GM18502 (cell line): Measurements from ENCODE around the gene IFI6.
"Not testable (repeated sequence)": the region's sequence is repeated elsewhere in the genome, so short reads cannot be mapped to it uniquely, and the experiment has no call there.

ENCODE experiments used
- ATAC-seq: cut with Tn5 transposase; IDR thresholded peaks from one replicate; pipeline ENCODE4 v1.9.1; 2021; ENCODE audit warnings: mild to moderate bottlenecking; ENCODE audit not compliant: unreplicated experiment, poor library complexity

The IFI6 gene

DNA sequence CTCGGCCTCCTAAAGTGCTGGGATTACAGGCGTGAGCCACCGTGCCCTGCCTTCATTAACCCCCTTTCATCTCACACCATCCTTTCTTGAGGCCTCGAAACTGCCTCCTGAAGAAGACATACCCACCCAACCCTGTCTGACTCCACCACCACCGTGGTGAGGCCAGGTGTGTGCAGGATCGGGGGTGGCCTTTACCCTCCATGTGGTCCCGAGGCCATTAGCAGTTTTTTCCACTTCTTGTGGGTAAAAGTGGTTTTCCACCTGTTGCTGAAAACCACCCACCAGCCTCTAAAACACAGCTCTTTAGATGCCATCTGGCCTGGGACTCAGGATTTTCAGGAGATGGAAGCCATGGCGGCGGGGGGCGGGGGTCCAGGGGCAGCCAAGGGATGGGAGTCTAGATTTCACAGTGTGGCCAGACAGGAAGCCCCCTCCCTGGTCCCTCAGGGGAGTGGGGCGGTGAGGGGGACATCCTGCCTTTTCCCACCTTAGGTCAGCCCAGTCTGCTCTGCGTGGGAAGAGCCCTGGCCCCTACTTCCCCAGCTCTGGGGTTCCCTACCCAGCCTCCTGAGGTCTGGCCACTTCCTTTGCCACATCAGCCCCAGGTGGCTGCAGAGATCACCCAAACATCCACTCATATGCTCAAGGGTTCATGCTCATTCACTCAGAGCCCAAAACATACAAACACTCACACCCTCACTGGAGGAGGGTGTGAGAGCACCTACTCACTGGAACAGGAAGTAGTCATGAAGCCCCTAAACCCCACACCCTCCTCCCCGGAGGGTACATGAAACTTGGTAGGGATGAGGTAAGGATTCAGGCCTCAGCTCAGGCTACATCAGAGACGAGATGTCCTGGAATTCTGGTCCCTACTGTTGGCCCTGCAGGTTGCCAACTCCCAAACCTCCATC, 39.4 kb downstream of the IFI6 start:
- ATAC-seq = peak; percentile 40

DNA sequence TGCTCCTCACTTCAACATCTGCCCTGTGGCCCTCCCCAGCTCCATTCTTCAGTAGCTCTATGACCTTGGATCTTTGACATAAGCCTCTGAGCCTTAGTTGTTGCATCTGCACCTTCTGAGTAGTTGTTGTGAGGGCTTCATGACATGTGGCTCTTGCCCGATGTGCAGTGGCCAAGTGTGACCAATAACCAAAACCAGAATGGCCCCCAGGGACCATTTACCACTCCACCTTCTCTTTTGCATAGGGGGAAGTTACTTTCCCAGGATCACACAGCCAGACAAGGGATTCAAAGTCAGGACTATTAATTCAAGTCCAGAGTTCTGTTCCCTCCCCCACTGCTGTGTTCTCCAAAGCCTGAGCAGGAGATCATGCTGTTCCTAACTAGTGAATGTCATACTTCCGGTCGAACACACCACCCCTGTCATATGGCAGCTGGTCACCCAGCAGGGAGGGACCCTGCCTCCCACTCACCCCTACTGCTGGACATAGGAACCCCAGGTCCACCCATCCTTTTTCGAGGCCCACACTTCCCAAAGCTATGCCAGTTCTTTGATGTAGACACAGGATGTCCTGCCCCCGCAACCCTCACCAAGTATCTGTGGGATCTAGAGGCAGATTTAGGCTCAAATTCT, 41.0 kb downstream of the IFI6 start:
- no peak for ATAC-seq

DNA sequence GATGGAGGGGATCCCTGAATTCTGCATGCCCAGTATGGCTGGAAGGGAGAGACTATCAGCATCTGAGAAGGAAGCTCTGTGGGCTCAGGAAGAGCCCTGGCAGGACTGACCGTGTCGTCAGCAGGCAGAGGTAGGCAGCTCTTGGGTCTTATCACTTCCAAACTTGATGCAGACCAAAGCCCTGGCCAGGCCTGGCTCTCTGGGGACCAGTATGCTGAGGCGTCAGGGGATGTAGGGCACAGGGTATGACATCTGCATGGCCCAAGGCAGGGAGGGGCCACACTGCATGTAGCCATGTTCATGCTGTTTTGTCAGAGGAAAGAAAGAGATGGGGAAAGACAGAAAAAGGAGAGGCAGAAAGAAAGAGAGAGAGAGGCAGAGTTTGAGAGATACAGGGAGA, 43.3 kb downstream of the IFI6 start:
- ATAC-seq = no peak

DNA sequence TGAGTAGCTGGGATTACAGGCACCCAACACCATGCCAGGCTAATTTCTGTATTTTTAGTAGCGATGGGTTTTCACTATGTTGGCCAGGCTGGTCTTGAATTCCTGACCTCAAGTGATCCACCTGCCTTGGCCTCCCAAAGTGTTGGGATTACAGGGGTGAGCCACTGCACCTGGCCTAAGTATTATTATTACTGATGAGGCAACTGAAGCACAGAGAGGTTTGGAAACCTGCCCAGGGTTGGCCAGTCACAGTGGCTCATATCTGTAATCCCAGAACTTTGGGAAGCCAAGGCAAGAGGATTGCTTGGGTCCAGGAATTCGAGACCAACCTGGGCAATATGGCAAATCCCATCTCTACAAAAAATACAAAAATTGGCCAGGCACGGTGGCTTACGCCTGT, 44.3 kb downstream of the IFI6 start:
- ATAC-seq = not testable (repeated sequence)

DNA sequence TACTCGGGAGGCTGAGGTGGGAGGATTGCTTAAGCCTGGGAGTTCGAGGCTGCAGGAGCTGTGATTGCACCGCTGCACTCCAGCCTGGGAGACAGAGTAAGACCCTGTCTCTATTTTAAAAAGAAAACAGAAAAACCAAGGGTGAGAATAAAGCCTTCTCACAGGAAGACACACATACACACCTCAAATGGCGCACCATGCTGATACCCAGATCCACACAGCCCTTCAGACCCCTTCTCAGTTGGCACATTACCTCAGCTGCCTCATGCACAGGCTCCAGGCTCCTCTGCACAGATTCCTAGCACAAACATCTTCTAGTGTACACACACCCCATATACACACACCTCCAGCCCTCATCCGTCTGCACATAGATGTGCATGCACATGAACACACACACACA, 44.9 kb downstream of the IFI6 start:
- ATAC-seq = no peak

DNA sequence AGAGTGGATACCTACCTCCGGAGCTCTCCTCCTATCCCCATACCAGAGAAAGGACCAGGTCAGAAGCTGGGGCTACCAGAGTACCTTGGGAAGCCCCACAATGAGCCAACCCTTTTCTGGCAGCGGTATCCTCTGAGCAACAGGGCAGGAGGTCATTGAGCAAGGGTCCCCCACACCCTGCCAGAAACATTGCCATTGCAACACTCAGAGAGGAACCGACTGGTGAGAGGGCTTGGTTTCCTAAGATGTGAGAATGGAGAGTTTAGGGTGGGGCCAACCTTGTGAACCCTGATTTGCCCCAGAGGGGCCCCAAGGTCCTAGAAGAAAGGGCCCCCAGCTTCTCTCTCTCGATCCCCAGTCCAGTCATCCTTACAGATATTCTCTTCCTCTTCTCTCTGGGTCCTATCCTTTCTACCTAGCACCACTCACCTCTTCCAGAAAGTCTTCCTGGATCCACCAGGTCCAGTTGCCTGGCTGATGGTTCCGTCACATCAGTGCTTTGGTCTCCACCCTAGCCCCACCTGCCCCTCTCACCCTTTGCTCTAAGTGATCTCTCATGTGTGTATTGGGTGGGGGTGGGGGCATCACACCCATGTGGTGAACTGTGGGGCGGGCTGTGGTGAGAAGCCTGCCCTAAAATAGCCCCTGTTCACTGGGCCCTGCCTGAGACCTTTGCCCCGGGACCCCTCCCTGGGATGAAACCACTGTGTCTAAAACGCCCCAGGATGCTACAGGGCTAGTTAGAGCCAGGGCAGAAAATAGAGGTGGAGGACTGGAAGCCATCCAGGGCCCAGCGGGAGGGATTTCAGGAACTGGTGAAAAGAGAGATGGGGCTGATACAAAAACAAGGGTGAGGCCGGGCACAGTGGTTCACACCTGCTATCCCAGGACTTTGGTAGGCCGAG, 45.7 kb downstream of the IFI6 start:
- no peak for ATAC-seq

DNA sequence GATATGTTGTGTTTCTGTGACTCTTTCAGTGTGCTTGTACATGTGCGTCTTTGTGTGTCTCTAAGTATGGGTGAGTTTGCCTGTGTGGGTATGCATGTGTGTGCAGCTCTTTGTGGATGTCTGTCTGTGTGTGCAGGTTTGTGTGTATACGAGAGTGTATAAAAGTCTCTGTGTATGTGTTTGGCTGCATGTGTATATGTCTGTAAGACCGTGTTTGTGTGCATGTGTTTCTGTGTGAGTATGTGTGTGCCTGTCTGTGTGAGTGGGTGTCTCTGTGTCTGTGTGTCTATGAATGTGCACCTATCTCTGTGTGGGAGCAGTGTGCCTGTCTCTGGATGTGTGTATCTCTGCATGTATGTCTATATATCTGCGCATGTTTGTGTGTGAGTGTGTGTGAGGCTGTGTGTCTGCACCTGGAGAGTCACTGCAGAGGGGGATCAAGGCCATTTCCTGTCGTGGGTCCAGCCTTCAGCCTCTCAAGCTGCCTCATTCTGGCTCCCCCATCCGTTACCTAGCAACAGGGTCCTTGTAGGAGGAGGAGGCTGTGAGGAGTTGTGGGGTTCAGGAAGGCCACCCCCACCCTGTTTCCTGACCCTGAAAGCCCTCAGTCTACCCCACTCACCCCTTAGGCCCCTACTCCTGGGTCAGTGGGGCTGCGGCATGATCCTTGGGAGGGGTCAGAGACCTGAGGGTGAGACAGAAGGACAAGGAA, 47.4 kb downstream of the IFI6 start:
- ATAC-seq = peak; percentile 23

DNA sequence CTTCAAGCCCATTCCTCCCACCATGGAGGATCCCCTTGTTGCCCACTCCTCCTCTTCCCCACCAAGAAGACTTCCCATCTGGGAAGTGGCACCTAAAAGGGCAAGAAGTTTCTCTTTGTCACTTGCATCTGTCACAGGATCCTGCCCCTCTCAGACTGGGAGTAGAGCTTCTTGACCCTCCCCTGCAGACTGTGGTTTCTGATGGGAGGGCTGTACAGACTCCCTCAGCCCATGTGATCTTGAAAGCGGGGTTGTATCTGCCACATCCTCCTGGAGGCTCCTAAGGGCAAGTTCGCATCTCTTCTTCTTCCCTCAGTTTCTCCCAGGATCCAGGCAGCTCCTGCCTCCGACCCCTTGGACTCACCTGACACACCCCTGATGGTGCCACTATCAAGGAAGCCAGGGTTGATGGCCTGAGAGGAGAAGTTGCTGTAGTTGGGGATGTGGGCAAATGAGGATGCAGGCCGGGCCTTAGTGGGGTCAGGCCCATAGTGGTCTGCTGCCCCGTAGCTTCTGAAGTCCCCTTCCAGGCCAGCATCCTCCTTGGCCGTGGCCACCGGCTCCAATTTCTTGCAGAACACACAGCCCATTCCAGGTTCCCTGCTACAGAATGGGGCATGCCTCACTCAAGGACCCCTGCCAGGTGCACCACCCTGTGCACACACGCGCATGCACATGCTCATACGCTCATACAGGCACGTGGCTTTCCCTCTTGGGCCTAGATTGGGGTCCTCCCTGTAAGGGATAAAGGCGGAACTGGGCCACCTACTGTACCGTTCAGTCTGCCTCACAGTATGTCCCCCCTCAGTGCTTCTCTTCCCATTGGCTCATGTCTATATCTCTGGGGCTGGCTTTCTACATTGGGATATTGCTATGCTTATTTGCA, 48.4 kb downstream of the IFI6 start:
- ATAC-seq = no peak

DNA sequence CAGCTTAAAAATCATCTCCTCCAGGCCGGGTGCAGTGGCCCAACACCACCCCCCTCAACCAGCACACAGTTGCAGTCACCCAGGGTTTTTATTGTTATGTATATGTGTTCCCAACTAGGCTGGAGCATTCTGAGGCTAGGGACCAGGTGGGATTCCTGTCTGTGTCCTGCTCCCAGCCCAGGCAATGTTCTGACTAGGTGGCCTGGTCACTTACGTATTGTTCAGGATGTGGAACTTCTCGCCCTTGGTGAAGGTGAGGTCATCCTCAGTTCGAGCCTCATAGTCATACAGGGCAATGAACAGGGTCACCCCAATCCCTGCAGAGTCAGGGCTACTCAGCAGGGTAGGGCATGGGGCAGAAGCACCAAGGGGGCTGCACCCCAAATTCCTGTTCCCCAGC, 49.2 kb downstream of the IFI6 start:
- no peak for ATAC-seq

DNA sequence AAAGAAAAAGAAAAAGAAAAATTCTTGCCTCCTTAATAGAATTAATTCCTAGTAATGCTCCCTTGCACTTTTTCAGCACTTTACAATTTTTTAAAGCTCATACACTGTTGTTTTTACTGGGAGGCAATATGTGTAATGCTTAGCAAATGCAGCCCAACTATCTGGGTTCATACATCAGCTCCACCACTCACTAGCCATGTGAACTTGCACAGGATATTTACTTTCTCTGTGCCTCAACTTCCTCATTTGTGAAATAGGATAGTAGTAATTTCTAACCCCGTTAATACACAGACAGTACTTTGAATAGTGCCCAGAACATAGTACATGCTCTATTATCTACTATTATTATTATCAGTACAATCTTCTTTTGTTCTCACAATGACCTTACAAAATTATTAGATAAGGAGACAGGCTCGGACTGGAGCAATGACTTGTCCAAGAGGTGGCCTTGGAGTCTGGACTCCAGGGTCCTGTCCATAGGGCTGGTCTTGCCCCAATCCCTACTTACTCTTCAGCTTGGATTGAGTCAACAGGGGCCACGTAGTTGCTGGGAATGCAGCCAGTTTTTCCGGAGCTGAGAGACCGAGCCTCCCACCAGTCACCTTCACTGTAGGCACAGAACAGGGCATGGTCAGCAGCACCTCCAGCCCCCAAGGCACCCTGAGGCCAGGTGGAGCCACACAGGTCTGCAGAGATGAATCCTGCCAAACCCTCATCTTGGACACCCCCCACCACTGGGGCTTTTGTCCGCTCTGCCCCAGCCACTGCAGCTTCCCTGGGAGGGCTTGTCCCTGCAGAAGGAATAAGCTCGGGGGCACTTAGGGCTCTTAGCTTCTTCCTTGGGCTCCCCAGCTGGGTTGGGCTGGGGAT, 50.7 kb downstream of the IFI6 start:
- ATAC-seq = no peak

DNA sequence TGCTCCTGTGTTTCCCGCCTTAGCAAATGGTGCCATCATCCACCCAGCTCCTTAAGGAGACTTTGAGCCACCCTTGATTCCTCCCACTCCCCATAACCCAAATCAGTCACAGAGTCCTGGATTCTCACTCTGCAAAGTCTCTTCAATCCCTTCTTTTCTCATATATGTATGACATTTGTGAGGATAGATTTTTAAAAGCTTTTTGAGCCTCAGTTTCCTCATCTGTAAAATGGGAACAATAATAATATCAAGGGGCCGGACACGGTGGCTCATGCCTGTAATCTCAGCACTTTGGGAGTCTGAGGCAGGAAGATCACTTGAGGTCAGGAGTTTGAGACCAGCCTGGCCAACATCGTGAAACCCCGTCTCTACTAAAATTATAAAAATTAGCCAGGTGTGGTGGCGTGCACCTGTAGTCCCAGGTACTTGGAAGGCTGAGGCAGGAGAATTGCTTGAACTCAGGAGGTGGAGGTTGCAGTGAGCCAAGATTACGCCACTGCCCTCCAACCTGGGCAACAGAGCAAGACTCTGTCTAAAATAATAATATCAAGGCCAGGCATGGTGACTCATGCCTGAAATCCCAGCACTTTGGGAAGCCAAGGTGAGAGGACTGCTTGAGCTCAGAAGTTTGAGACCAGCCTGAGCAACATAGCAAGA, 52.1 kb downstream of the IFI6 start:
- not testable (repeated sequence) for ATAC-seq

DNA sequence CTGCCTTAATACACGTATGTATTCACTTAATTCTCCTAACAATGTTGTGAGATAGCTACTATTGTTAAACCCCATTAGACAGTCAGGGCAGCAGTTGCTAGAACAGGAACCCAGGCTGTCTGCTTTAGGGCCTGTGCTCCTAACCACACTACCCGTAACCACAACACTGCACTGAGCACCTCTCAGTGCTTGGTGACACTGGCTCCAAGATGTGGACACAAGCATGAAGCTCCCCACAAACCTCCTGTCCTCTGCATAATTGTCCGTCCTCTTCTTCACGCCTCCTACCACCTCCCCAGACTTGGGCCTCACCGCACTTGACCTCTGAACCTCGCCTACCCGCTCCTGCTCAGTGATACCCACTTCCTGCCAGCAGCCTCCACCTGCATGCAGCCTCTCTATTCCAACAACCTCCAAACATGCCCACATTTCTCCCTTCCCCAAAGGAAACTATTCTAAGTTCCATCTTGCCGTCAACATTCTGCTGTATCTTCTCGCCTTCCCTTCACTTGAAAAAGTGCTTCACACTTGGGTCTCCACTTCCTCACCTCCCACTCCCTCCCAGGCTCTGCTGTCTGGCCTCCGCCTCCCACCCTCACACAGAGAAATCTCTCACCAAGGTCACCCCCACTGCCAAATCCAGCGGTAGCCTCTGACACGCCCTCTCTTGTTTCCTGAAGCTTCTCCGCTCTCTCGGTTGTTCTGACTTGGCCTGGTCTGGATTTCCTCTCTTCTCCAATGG, 53.5 kb downstream of the IFI6 start:
- no peak for ATAC-seq

DNA sequence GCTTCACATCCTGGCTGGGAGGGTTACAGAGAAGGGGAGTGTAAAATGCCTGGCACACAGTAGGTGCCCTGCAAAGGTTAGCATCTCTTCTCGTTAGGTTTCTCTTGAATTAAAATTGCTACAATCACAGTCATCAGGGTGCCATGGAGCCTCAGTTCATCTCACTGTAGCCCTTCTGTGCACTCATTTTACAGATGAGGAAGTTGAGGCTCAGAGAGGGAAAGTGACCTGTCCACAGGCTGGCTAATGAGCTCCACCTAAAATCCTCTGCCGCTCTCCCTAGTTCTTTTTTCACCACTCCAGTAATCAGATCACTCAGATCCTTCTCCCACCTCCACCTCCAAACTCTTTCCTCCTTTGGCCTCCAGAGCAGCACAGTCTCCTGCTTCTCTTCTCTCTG, 54.6 kb downstream of the IFI6 start:
- ATAC-seq = no peak

DNA sequence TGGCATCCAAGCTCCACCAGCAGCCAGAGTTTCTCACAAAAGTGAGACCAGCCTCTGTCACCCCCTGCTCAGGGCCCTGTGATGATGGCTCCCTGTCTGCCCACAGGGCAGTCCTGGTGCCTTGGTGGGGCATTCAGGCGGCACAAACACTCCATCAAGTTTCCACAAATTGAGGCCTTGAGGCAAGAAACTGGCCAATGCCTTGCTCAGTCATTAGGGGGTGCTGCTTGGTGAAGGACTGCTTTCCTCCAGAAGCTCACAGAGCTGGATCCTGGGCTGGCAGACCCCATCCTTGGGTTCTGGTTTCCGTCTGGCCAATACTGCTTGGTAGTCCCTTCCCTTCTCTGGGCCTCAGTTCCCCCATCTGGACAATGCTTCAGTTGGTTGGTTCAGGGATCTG, 55.6 kb downstream of the IFI6 start:
- ATAC-seq = no peak
